GM12878 (cell line): ENCODE data around the gene DESI2. TPM values are rescaled to one million over a fixed set of nuclear protein-coding genes. Genes with fewer than 3 reads are reported as not detected.

ENCODE experiments used
- ATAC-seq: fragments of 200-7000 bp; cut with Tn5 transposase; 3 replicates; pipeline ENCODE4 v1.9.1; 2020; ENCODE audit warnings: mild to moderate bottlenecking, moderate library complexity
- BruUV-seq: library from RNA; stranded (reverse); fragments of 400-500 nt; replicated peaks from 2 replicates; lab custom pipeline; 2021; lab: Mats Ljungman, UMichigan
- CTCF ChIA-PET: fragments of 300-600 bp; sonication (Branson Sonifier 250); formaldehyde crosslinking; extraction: SDS; loops from one replicate; lab custom pipeline; 2021; ENCODE audit warnings: inconsistent platforms; lab: Yijun Ruan, JAX
- POLR2A ChIA-PET: fragments of 350-600 bp; formaldehyde crosslinking; extraction: SDS; loops from one replicate; lab custom pipeline; 2021; ENCODE audit warnings: inconsistent platforms; lab: Charles Lee
- RAD21 ChIA-PET: fragments of 300-600 bp; sonication (Branson Sonifier 250); formaldehyde crosslinking; loops from one replicate; lab custom pipeline; 2023; ENCODE audit warnings: antibody characterized with exemption; ENCODE audit not compliant: unreplicated experiment; lab: Charles Lee
- SMC1A ChIA-PET: fragments of 300-600 bp; sonication (Branson Sonifier 250); formaldehyde crosslinking; loops from one replicate; lab custom pipeline; 2023; ENCODE audit not compliant: unreplicated experiment, uncharacterized antibody; lab: Charles Lee
- DNase-seq: peaks from one replicate; pipeline ENCODE4 v3.0.0-alpha.2; 2011; ENCODE audit warnings: low read depth, low spot score
- FAIRE-seq: peaks from 3 replicates; lab custom pipeline; 2011; peaks lifted over from hg19 to GRCh38; lab: Jason Lieb, UNC
- H2AFZ ChIP-seq: 2 replicates; pipeline ENCODE4 v1.6.0; 2011; ENCODE audit warnings: low read depth, low read length, control low read depth; ENCODE audit not compliant: control insufficient read depth
- H3K27ac ChIP-seq: 2 replicates; pipeline ENCODE4 v1.5.1; 2011; ENCODE audit warnings: control low read depth; ENCODE audit not compliant: control insufficient read depth, insufficient read depth
- H3K27me3 ChIP-seq, 2 experiments: replicated peaks in 1 of 2; 2 replicates each; pipeline versions ENCODE4 v1.6.0 to v1.6.1; 2011; ENCODE audit warnings: low read length in 1 of 2; ENCODE audit not compliant: control insufficient read depth in 2 of 2, insufficient read depth in 2 of 2
- H3K36me3 ChIP-seq, 2 experiments: 2 replicates each; pipeline ENCODE4 v1.5.1; 2011; ENCODE audit warnings: low read length in 1 of 2; ENCODE audit not compliant: control insufficient read depth in 2 of 2, insufficient read depth in 2 of 2
- H3K4me1 ChIP-seq: 2 replicates; pipeline ENCODE4 v1.6.1; 2011; ENCODE audit warnings: mild to moderate bottlenecking, low read length, moderate library complexity, mixed read lengths; ENCODE audit not compliant: control insufficient read depth, insufficient read depth
- H3K4me2 ChIP-seq: 2 replicates; pipeline ENCODE4 v1.6.0; 2011; ENCODE audit warnings: control low read depth; ENCODE audit not compliant: control insufficient read depth, insufficient read depth
- H3K4me3 ChIP-seq: fragments of 200-600 bp; sonication (generic); 2 replicates; pipeline ENCODE4 v1.5.1; 2016
- H3K79me2 ChIP-seq: 2 replicates; pipeline ENCODE4 v1.6.0; 2011; ENCODE audit warnings: low read length; ENCODE audit not compliant: control insufficient read depth, insufficient read depth
- H3K9ac ChIP-seq: 2 replicates; pipeline ENCODE4 v1.8.0; 2011; ENCODE audit warnings: low read length, control low read depth, mixed read lengths; ENCODE audit not compliant: control insufficient read depth, insufficient read depth
- H3K9me3 ChIP-seq: replicated peaks from 3 replicates; pipeline ENCODE4 v1.5.1; 2011; ENCODE audit warnings: mild to moderate bottlenecking, low read length; ENCODE audit not compliant: control insufficient read depth, insufficient read depth
- H4K20me1 ChIP-seq: 2 replicates; pipeline ENCODE4 v1.6.0; 2011; ENCODE audit not compliant: control insufficient read depth, insufficient read depth
- CHD1 ChIP-seq: IDR thresholded peaks from 2 replicates; pipeline ENCODE4 v1.6.1; 2012; ENCODE audit warnings: low read depth, low read length, improper control_type of control experiment
- ETV6 ChIP-seq, 2 experiments: fragments of 450-650 bp in 1 of 2; IDR thresholded peaks in 1 of 2; conservative IDR thresholded peaks in 1 of 2; 2 replicates each; pipeline ENCODE4 v1.6.1; 2014; ENCODE audit warnings: antibody characterized with exemption in 1 of 2, borderline replicate concordance in 1 of 2, low read depth in 1 of 2, mild to moderate bottlenecking in 1 of 2, moderate library complexity in 1 of 2
- MEF2B ChIP-seq: fragments of 450-650 bp; IDR thresholded peaks from 2 replicates; pipeline ENCODE4 v1.6.1; 2018; ENCODE audit warnings: mild to moderate bottlenecking, moderate library complexity; ENCODE audit not compliant: partially characterized antibody, poor library complexity, severe bottlenecking
- NFIC ChIP-seq: IDR thresholded peaks from 2 replicates; pipeline ENCODE4 v1.6.1; 2012; ENCODE audit warnings: low read depth, mild to moderate bottlenecking, inconsistent platforms, low read length, moderate library complexity
- NFYA ChIP-seq: IDR thresholded peaks from 2 replicates; pipeline ENCODE4 v1.6.1; 2011; ENCODE audit warnings: low read depth, mild to moderate bottlenecking, low read length, improper control_type of control experiment, borderline replicate concordance
- POLR2A ChIP-seq: IDR thresholded peaks from 2 replicates; pipeline ENCODE4 v1.6.1; 2011; ENCODE audit warnings: low read depth, mild to moderate bottlenecking, low read length
- SMAD5 ChIP-seq: IDR thresholded peaks from 2 replicates; pipeline ENCODE4 v1.6.1; 2016; ENCODE audit warnings: antibody characterized with exemption, low read depth
- TBL1XR1 ChIP-seq: IDR thresholded peaks from 2 replicates; pipeline ENCODE4 v1.6.1; 2012; ENCODE audit warnings: low read depth, low read length, improper control_type of control experiment
- ZNF217 ChIP-seq: fragments of 450-650 bp; IDR thresholded peaks from 2 replicates; pipeline ENCODE4 v1.6.1; 2017; ENCODE audit warnings: antibody characterized with exemption, mild to moderate bottlenecking
- ZNF274 ChIP-seq: IDR thresholded peaks from one replicate; pipeline ENCODE4 v1.8.0; 2011; ENCODE audit not compliant: insufficient read length, insufficient read depth
- ZNF384 ChIP-seq: IDR thresholded peaks from 2 replicates; pipeline ENCODE4 v1.6.1; 2012; ENCODE audit warnings: low read depth, mild to moderate bottlenecking, low read length, improper control_type of control experiment, borderline replicate concordance
- ZNF687 ChIP-seq: fragments of 450-650 bp; IDR thresholded peaks from 2 replicates; pipeline ENCODE4 v1.6.1; 2017; ENCODE audit warnings: mild to moderate bottlenecking, moderate library complexity
- ZZZ3 ChIP-seq: IDR thresholded peaks from 2 replicates; pipeline ENCODE4 v1.6.1; 2011; ENCODE audit warnings: low read depth; ENCODE audit not compliant: control insufficient read depth, insufficient read length
- WGBS: methylation state at CpG from one replicate; pipeline ENCODE4 v1.1.6; 2016; ENCODE audit warnings: low lambda C conversion rate; ENCODE audit not compliant: insufficient replicate concordance, insufficient coverage; ENCODE audit errors: missing lambda C conversion rate; 5-methylcytosine and 5-hydroxymethylcytosine counted together
- in situ Hi-C: fragments of 300-500 bp; cut with MboI; formaldehyde crosslinking; loops from 9 replicates; pipeline ENCODE4 v1.14.3; 2018; ENCODE audit warnings: mixed read lengths
- intact Hi-C: fragments of 100-400 bp; cut with micrococcal nuclease; formaldehyde crosslinking; loops from one replicate; pipeline ENCODE4 v1.14.2; 2022; ENCODE audit not compliant: unreplicated experiment
- polyA plus RNA-seq, 11 experiments: library from polyadenylated mRNA; depleted of rRNA in 4 of 11; unstranded in 6 of 11; stranded (reverse) in 5 of 11; fragments of >200 nt; fragmentation: Nextera tagmentation in 4 of 11; fragmentation: Illumina TruSeq in 1 of 11; extraction: Ambion mirVana in 4 of 11; extraction: Trizol in 1 of 11; gene quantifications; 1 replicate in 1 of 11; 2 replicates in 10 of 11; pipeline versions ENCODE4 v1.2.1 to v1.2.3, GENCODE V29; 2011 to 2016; ENCODE audit warnings: inconsistent platforms in 2 of 11, missing spikeins in 2 of 11, low read depth in 1 of 11
- total RNA-seq, 4 experiments: library from RNA; depleted of rRNA in 3 of 4; stranded (reverse); fragments of >200 nt in 3 of 4; fragmentation: Illumina TruSeq in 1 of 4; extraction: Trizol in 1 of 4; gene quantifications; 2 replicates each; pipeline versions ENCODE4 v1.2.1 to v1.2.3, GENCODE V29; 2013 to 2021

Gene DESI2
- total and polyA plus RNA-seq, 10 of the 15 experiments (the other 5 are each of a cell fraction or from before 2014, with no cell fraction given): 6.2 to 21.5 (median 17.3) TPM

GRCh38 chr1:244700808-244701207 is 47.9 kb downstream of the DESI2 start (continued):
- TF ChIP-seq MEF2B (no peak), SMAD5 (no peak)

- no peaks in the 10 kb centered on the region for H3K79me2 ChIP-seq
- RAD21 ChIA-PET: no interaction called here
- H3K4me2 ChIP-seq: no peak overlapping the region
- CTCF ChIA-PET: no interaction called here
- H3K9ac ChIP-seq: no peak overlapping the region
- FAIRE-seq (no peak), ATAC-seq (no peak), DNase-seq (no peak)
- no peaks in the 10 kb centered on the region for H3K27me3 ChIP-seq
- H4K20me1 ChIP-seq: no peaks in the 10 kb centered on the region
- SMC1A ChIA-PET: no interaction called here
- intact Hi-C loops (no loop called here), in situ Hi-C loops (no loop called here)
- H3K36me3 ChIP-seq: peaks cover 0 to 3% of the 10 kb centered on the region in 2 experiments; a peak in 2 of 4 replicates
- WGBS: 96% methylated on average over 3 of the region's 3 CpGs
- H3K9me3 ChIP-seq: no peaks in the 10 kb centered on the region; the same call in 2 of the 3 replicates
- no peak overlapping the region for H3K4me3 ChIP-seq
- H2AFZ ChIP-seq: no peak overlapping the region
- no peaks in the 10 kb centered on the region for H3K4me1 ChIP-seq
- BruUV-seq: no TSS peak
- POLR2A ChIA-PET: no interaction called here
- H3K27ac ChIP-seq: no peak overlapping the region
- no peak for TF ChIP-seq CHD1
- TF ChIP-seq MEF2B: no peak
Observed at GRCh38 chr1:244702620-244703019, 49.7 kb downstream of the DESI2 start.

DNA sequence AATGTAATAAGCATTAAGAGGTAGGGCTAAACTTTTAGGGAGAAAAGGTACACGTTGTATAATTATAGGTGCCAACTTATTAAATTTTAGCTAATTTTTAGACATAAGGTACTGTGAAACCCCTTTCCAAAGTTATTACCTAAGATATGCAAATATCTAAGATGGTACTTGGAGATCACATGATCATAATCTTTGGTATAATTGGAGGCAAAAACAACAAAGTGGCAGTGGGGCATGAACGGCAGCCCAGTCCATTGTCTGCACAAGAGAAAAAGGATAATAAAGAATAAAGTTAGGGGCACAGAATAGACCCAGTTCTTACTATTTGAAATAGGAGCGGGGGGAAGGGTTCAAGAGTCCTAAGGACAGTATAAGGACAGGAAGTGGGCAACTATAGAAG is 51.2 kb downstream of the DESI2 start:
- SMC1A ChIA-PET: no interaction called here
- H3K4me2 ChIP-seq: no peak overlapping the region
- no TSS peak for BruUV-seq
- H3K4me3 ChIP-seq: no peak overlapping the region
- H3K9ac ChIP-seq: no peak overlapping the region
- RAD21 ChIA-PET: no interaction called here
- H3K79me2 ChIP-seq: no peaks in the 10 kb centered on the region
- peaks cover 0 to 3% of the 10 kb centered on the region in 2 experiments; a peak in 2 of 4 replicates for H3K36me3 ChIP-seq
- FAIRE-seq (no peak), ATAC-seq (no peak), DNase-seq (no peak)
- no peak for TF ChIP-seq ZNF687
- TF ChIP-seq ZNF217: no peak
- no peak for TF ChIP-seq POLR2A
- TF ChIP-seq ZNF384: no peak
- TF ChIP-seq TBL1XR1: no peak
- no peak for TF ChIP-seq NFIC
- no peak for TF ChIP-seq ZNF274
- TF ChIP-seq ETV6 (conservative IDR thresholded peaks at IDR 0.05 in 1 of 2, IDR thresholded peaks at IDR 0.05 in 1 of 2; ENCODE audit: borderline replicate concordance in 1 of 2, low read depth in 1 of 2): no peak
- no peak for TF ChIP-seq ZZZ3
- TF ChIP-seq NFYA: no peak
- no peaks in the 10 kb centered on the region; the same call in 2 of the 3 replicates for H3K9me3 ChIP-seq
- H3K27me3 ChIP-seq: no peaks in the 10 kb centered on the region
- CTCF ChIA-PET: no interaction called here
- H3K4me1 ChIP-seq: no peaks in the 10 kb centered on the region
- intact Hi-C loops: no loop called here
- WGBS: 80% methylated on average over 3 of the region's 3 CpGs
- H2AFZ ChIP-seq: no peak overlapping the region
- no peak overlapping the region for H3K27ac ChIP-seq
- POLR2A ChIA-PET: no interaction called here
- H4K20me1 ChIP-seq: no peaks in the 10 kb centered on the region
- in situ Hi-C loops: no loop called here
